ENCODE data around the gene CCR6. TPM values are rescaled to one million over a fixed set of nuclear protein-coding genes. Genes with fewer than 3 reads are reported as not detected.

Gene CCR6
- total and polyA plus RNA-seq, 10 of the 15 experiments (the other 5 are each of a cell fraction or from before 2014, with no cell fraction given) = 2.2 to 7.6 (median 6.7) TPM

- RAD21 ChIA-PET (ENCODE audit: unreplicated experiment) = interaction anchor here (1.0 to 3.0 kb wide), 4 partner anchors 15 to 42 kb away, joined by 3 to 22 read pairs (median 6); partner anchors contain the start of gene CCR6
- 11% methylated on average over 4 of the region's 4 CpGs for WGBS (ENCODE audit: insufficient coverage, insufficient replicate concordance, low lambda C conversion rate, missing lambda C conversion rate)
- SMC1A ChIA-PET (ENCODE audit: uncharacterized antibody, unreplicated experiment) = interaction anchor here (0.6 to 2.7 kb wide), 13 partner anchors 10 to 110 kb away, joined by 3 to 18 read pairs (median 3); partner anchors contain the start of gene CCR6
- Histone ChIP-seq H3K9me3 (replicated peaks; ENCODE audit: control insufficient read depth, insufficient read depth, low read length) (no peaks in the 10 kb centered on the region; the same call in 2 of the 3 replicates), H2AFZ (ENCODE audit: control insufficient read depth, low read depth, low read length) (peak overlapping the region; percentile 50), H3K27ac (ENCODE audit: control insufficient read depth, insufficient read depth) (peak overlapping the region; percentile 51), H3K79me2 (ENCODE audit: control insufficient read depth, insufficient read depth, low read length) (peaks cover under 1% of the 10 kb centered on the region), H3K36me3 (ENCODE audit: control insufficient read depth in 2 of 2, insufficient read depth in 2 of 2, low read length in 1 of 2) (no peaks in the 10 kb centered on the region), H3K9ac (ENCODE audit: control insufficient read depth, insufficient read depth, low read length) (no peak overlapping the region), H3K4me2 (ENCODE audit: control insufficient read depth, insufficient read depth) (peak overlapping the region; percentile 64), H3K4me1 (ENCODE audit: control insufficient read depth, insufficient read depth, low read length) (peaks cover 52% of the 10 kb centered on the region), H3K4me3 (no peak overlapping the region), H3K27me3 (replicated peaks in 1 of 2; ENCODE audit: control insufficient read depth in 2 of 2, insufficient read depth in 2 of 2, low read length in 1 of 2) (no peaks in the 10 kb centered on the region), H4K20me1 (ENCODE audit: control insufficient read depth, insufficient read depth) (no peaks in the 10 kb centered on the region)
- in situ Hi-C loops (cut with MboI) = no loop called here
- no peak for FAIRE-seq
- ATAC-seq = peak; percentile 13
- POLR2A ChIA-PET = interaction anchor here (0.7 to 3.0 kb wide), 4 partner anchors 9 to 23 kb away, joined by 4 to 17 read pairs (median 8); partner anchors contain the start of gene CCR6
- CTCF ChIA-PET = interaction anchor here (1.0 to 3.3 kb wide), 6 partner anchors 11 to 31 kb away, joined by 3 to 20 read pairs (median 4); no protein-coding TSS in a partner anchor
- intact Hi-C loops (cut with micrococcal nuclease; ENCODE audit: unreplicated experiment) = loop anchor here (5.0 to 10.0 kb wide), 2 partner anchors 267 to 764 kb away; no protein-coding TSS in a partner anchor
- no TSS peak for BruUV-seq (replicated peaks)
- DNase-seq (ENCODE audit: low read depth, low spot score) = peak; percentile 80
- TF ChIP-seq NFIC (IDR thresholded peaks at IDR 0.05; ENCODE audit: low read depth, low read length) (peak; percentile 83; the same call in 1 of the 2 replicates), POLR2A (IDR thresholded peaks at IDR 0.05; ENCODE audit: low read depth, low read length) (no peak), CBFB (IDR thresholded peaks at IDR 0.05; ENCODE audit: low read depth) (0 out of 2 replicates have a peak, but pooled peaks have one; percentile 45), TARDBP (IDR thresholded peaks at IDR 0.05; ENCODE audit: borderline replicate concordance) (no peak), TCF7 (IDR thresholded peaks at IDR 0.05; ENCODE audit: borderline replicate concordance) (peak; percentile 65; the same call in 1 of the 2 replicates), SMC3 (IDR thresholded peaks at IDR 0.05; ENCODE audit: borderline replicate concordance, low read length) (no peak), TAF1 (IDR thresholded peaks at IDR 0.05; ENCODE audit: borderline replicate concordance, low read depth, low read length) (no peak), EGR1 (IDR thresholded peaks at IDR 0.05; ENCODE audit: borderline replicate concordance in 1 of 2, low read depth in 2 of 2, low read length in 2 of 2) (no peak), EED (IDR thresholded peaks at IDR 0.05; ENCODE audit: low read depth) (peak; percentile 87), TCF12 (IDR thresholded peaks at IDR 0.05; ENCODE audit: low read depth, low read length) (peak; percentile 75), IKZF2 (IDR thresholded peaks at IDR 0.05) (peak; percentile 89 to 92), CBX3 (IDR thresholded peaks at IDR 0.05; ENCODE audit: borderline replicate concordance, low read depth) (no peak), ASH2L (IDR thresholded peaks at IDR 0.05; ENCODE audit: borderline replicate concordance, low read depth) (no peak), JUND (IDR thresholded peaks at IDR 0.05; ENCODE audit: low read depth, low read length) (no peak), SPI1 (IDR thresholded peaks at IDR 0.05; ENCODE audit: borderline replicate concordance, insufficient read depth, low read depth, low read length) (0 out of 2 replicates have a peak, but pooled peaks have one; percentile 23), SRF (IDR thresholded peaks at IDR 0.05; ENCODE audit: low read depth in 2 of 2, low read length in 2 of 2) (no peak), PAX8 (IDR thresholded peaks at IDR 0.05) (no peak), ATF7 (IDR thresholded peaks at IDR 0.05; ENCODE audit: low read depth) (peak; percentile 69), FOXM1 (IDR thresholded peaks at IDR 0.05; ENCODE audit: low read depth, low read length) (peak; percentile 62; the same call in 1 of the 2 replicates), HDGF (IDR thresholded peaks at IDR 0.05) (peak; percentile 72; the same call in 1 of the 2 replicates)
- TF ChIP-seq, protein P1, sequence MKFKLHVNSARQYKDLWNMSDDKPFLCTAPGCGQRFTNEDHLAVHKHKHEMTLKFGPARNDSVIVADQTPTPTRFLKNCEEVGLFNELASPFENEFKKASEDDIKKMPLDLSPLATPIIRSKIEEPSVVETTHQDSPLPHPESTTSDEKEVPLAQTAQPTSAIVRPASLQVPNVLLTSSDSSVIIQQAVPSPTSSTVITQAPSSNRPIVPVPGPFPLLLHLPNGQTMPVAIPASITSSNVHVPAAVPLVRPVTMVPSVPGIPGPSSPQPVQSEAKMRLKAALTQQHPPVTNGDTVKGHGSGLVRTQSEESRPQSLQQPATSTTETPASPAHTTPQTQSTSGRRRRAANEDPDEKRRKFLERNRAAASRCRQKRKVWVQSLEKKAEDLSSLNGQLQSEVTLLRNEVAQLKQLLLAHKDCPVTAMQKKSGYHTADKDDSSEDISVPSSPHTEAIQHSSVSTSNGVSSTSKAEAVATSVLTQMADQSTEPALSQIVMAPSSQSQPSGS (IDR thresholded peaks at IDR 0.05; ENCODE audit: low read length) = peak; percentile 34; the same call in 1 of the 2 replicates
- TF ChIP-seq, protein P2, sequence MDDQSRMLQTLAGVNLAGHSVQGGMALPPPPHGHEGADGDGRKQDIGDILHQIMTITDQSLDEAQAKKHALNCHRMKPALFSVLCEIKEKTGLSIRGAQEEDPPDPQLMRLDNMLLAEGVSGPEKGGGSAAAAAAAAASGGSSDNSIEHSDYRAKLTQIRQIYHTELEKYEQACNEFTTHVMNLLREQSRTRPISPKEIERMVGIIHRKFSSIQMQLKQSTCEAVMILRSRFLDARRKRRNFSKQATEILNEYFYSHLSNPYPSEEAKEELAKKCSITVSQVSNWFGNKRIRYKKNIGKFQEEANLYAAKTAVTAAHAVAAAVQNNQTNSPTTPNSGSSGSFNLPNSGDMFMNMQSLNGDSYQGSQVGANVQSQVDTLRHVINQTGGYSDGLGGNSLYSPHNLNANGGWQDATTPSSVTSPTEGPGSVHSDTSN (IDR thresholded peaks at IDR 0.05; ENCODE audit: insufficient replicate concordance, low read depth, low read length) = peak; percentile 32
- TF ChIP-seq, protein P3, sequence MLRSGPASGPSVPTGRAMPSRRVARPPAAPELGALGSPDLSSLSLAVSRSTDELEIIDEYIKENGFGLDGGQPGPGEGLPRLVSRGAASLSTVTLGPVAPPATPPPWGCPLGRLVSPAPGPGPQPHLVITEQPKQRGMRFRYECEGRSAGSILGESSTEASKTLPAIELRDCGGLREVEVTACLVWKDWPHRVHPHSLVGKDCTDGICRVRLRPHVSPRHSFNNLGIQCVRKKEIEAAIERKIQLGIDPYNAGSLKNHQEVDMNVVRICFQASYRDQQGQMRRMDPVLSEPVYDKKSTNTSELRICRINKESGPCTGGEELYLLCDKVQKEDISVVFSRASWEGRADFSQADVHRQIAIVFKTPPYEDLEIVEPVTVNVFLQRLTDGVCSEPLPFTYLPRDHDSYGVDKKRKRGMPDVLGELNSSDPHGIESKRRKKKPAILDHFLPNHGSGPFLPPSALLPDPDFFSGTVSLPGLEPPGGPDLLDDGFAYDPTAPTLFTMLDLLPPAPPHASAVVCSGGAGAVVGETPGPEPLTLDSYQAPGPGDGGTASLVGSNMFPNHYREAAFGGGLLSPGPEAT (IDR thresholded peaks at IDR 0.05; ENCODE audit: low read depth) = peak; percentile 81
Measured at GRCh38 chr6:167098825-167099225, 24.1 kb upstream of the CCR6 start.

Data from GM12878 (cell line).